Breast epithelium (tissue), 4 donors: Measurements from ENCODE around the gene CNTNAP2. TPM values are rescaled to one million over a fixed set of nuclear protein-coding genes. Genes with fewer than 3 reads are reported as not detected.

ENCODE experiments used
- DNase-seq, 2 donors: peaks; one replicate each; pipeline ENCODE4 v3.0.0-alpha.2; 2019; ENCODE audit warnings: low spot score in 2 of 2
- H3K27ac ChIP-seq, 2 donors: fragments of 200-600 bp; sonication (generic) in 1 of 2; one replicate each; pipeline ENCODE4 v1.5.1; 2016 to 2019; ENCODE audit warnings: mild to moderate bottlenecking in 1 of 2
- H3K27me3 ChIP-seq, 2 donors: fragments of 200-600 bp; sonication (generic) in 1 of 2; one replicate each; pipeline versions ENCODE4 v1.5.1 to v1.6.0; 2017 to 2019; ENCODE audit warnings: control low read depth in 1 of 2, mild to moderate bottlenecking in 1 of 2
- H3K36me3 ChIP-seq: fragments of 200-600 bp; one replicate; pipeline ENCODE4 v1.5.1; 2019
- H3K4me1 ChIP-seq, 2 donors: fragments of 200-600 bp; sonication (generic); one replicate each; pipeline ENCODE4 v1.5.1; 2016 to 2019; ENCODE audit warnings: control low read depth in 1 of 2
- H3K4me3 ChIP-seq, 3 donors: fragments of 200-600 bp; sonication (generic); 1 replicate in 2 of 3; 2 replicates in 1 of 3; pipeline ENCODE4 v1.5.1; 2016 to 2019; ENCODE audit warnings: mild to moderate bottlenecking in 3 of 3, moderate library complexity in 2 of 3
- H3K9me3 ChIP-seq, 2 donors: fragments of 200-600 bp; sonication (generic) in 1 of 2; one replicate each; pipeline ENCODE4 v1.5.1; 2016 to 2019; ENCODE audit warnings: control low read depth in 1 of 2
- POLR2A ChIP-seq: fragments of 450-650 bp; IDR thresholded peaks from one replicate; pipeline ENCODE4 v1.6.1; 2016; ENCODE audit warnings: antibody characterized with exemption, mild to moderate bottlenecking, moderate library complexity
- POLR2AphosphoS5 ChIP-seq, 3 donors: sonication (generic); formaldehyde crosslinking; IDR thresholded peaks; one replicate each; pipeline ENCODE4 v1.6.1; 2017; ENCODE audit warnings: antibody characterized with exemption in 3 of 3
- intact Hi-C: fragments of 100-400 bp; cut with DNase I; formaldehyde crosslinking; loops from one replicate; pipeline ENCODE4 v1.15.1; 2023; ENCODE audit warnings: low total_unique reads
- total RNA-seq, 3 donors: library from RNA; depleted of rRNA; stranded (reverse); fragments of >200 nt; gene quantifications; one replicate each; pipeline ENCODE4 v1.1.0, GENCODE V29; 2016
- TF ChIP-seq, protein P1 (sequence below), 3 donors: fragments of 450-650 bp; IDR thresholded peaks; one replicate each; pipeline ENCODE4 v1.5.1; 2016 to 2017; ENCODE audit warnings: antibody characterized with exemption in 3 of 3, mild to moderate bottlenecking in 3 of 3, moderate library complexity in 3 of 3

Gene CNTNAP2
- total RNA-seq, 3 donors from 2014 or later, result 0.29 to 0.66 TPM; not detected in 1

DNA sequence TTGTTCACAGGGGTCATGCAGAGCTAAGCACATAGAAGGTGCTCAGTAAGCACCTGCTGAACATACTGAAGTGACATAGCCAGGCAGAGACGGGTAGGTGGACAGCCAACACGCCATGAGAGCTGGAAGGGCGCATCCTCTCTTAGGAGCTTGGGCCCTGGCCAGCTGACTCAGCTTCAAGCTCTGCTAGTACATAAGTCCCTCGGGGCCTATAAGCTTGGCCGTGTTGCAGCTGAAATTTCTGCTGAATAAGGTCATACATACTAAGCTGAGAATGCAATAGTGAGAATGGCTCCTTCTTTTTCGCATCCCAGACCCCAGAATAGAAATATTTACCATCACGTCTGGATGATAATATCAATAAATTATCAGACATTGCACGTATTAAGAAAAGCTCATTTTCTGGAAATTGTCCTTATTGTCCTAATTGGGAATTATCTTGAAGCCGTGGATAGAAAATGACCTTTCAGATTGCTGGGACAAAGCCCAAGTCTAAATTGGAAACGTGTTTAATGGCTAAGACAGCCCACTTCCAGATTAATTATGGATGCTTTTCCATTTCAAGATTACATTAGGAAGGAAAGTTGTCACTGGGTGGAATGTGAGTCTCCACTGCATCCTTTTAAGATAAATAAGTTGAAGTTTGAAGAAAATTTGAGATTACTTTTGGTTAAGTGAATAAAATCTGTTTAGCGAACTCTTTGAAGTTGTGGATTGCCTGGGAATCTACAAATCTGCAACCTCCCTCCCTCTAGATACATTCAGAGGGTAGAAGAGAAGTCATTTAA lies 2186.9 kb downstream of the CNTNAP2 start:
- Histone ChIP-seq H3K27ac (peak overlapping the region in 1 of 2 donors; percentile 28), H3K9me3 (no peaks in the 10 kb centered on the region), H3K27me3 (no peaks in the 10 kb centered on the region), H3K36me3 (no peaks in the 10 kb centered on the region), H3K4me3 (peak overlapping the region in 1 of 3 donors; percentile 28), H3K4me1 (no peaks in the 10 kb centered on the region)
- TF ChIP-seq, protein P1, sequence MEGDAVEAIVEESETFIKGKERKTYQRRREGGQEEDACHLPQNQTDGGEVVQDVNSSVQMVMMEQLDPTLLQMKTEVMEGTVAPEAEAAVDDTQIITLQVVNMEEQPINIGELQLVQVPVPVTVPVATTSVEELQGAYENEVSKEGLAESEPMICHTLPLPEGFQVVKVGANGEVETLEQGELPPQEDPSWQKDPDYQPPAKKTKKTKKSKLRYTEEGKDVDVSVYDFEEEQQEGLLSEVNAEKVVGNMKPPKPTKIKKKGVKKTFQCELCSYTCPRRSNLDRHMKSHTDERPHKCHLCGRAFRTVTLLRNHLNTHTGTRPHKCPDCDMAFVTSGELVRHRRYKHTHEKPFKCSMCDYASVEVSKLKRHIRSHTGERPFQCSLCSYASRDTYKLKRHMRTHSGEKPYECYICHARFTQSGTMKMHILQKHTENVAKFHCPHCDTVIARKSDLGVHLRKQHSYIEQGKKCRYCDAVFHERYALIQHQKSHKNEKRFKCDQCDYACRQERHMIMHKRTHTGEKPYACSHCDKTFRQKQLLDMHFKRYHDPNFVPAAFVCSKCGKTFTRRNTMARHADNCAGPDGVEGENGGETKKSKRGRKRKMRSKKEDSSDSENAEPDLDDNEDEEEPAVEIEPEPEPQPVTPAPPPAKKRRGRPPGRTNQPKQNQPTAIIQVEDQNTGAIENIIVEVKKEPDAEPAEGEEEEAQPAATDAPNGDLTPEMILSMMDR (IDR thresholded peaks at IDR 0.05), result no peak
- TF ChIP-seq POLR2A (no peak), POLR2AphosphoS5 (IDR thresholded peaks at IDR 0.05) (no peak)
- DNase-seq, result peak; percentile 53 to 63
- intact Hi-C loops, result no loop called here

- no peaks in the 10 kb centered on the region for H3K27me3 ChIP-seq
- H3K36me3 ChIP-seq, result no peaks in the 10 kb centered on the region
- no peaks in the 10 kb centered on the region for H3K4me1 ChIP-seq
- intact Hi-C loops, result no loop called here
- no peak overlapping the region for H3K27ac ChIP-seq
- no peak overlapping the region for H3K4me3 ChIP-seq
- TF ChIP-seq POLR2A, result no peak
- TF ChIP-seq POLR2AphosphoS5 (IDR thresholded peaks at IDR 0.05), result no peak
- TF ChIP-seq, protein P1 (IDR thresholded peaks at IDR 0.05), result no peak
- no peaks in the 10 kb centered on the region for H3K9me3 ChIP-seq
- DNase-seq, result no peak
Observed at GRCh38 chr7:148304083-148304335, 2187.4 kb downstream of the CNTNAP2 start.

DNA sequence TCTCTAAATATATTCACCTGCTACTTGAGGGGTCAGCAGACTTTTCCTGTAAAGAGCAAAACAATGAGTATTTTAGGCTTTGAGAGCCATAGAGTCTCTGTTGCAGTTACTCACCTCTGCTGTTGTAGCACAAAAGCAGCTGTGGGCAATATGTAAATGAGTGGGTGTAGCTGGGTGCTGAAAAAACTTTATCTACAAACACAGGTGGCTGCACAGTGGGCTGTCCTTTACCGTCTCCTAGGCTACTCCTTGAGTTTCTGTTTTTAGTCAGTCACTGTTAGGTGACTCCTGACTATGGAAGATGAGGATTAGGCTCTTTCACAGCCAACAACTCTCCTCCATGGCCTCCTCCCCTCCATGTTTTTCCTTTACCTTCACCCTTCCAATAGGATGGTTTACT lies 2187.9 kb downstream of the CNTNAP2 start:
- intact Hi-C loops, result no loop called here
- Histone ChIP-seq H3K36me3 (no peaks in the 10 kb centered on the region), H3K27ac (no peak overlapping the region), H3K4me3 (no peak overlapping the region), H3K9me3 (no peaks in the 10 kb centered on the region), H3K4me1 (no peaks in the 10 kb centered on the region), H3K27me3 (no peaks in the 10 kb centered on the region)
- TF ChIP-seq, protein P1 (IDR thresholded peaks at IDR 0.05), result no peak
- TF ChIP-seq POLR2A (no peak), POLR2AphosphoS5 (IDR thresholded peaks at IDR 0.05) (no peak)
- DNase-seq, result no peak

DNA sequence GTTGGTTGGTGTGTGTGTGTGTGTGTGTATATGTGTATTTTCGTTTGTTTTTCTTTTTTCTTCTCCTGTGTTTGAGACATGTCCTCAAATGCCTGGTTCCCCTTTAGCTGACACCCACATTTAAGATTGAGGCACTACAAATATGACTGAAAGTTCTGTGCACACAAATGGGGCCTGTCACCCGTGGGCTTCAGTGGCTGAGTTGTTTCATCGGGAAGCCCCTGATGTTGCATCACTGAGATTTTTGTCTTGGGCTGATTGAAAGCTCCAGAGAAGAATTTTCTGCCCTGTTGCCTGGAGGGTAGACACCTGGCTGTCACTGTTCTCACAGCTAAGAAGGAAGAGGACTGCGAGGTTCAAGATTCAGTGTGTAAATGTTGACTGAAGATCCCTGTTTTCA lies 2190.2 kb downstream of the CNTNAP2 start:
- H3K27me3 ChIP-seq, result no peaks in the 10 kb centered on the region
- no peak overlapping the region for H3K27ac ChIP-seq
- no peaks in the 10 kb centered on the region for H3K36me3 ChIP-seq
- H3K9me3 ChIP-seq, result no peaks in the 10 kb centered on the region
- intact Hi-C loops, result no loop called here
- H3K4me3 ChIP-seq, result no peak overlapping the region
- H3K4me1 ChIP-seq, result no peaks in the 10 kb centered on the region
- TF ChIP-seq, protein P1 (IDR thresholded peaks at IDR 0.05), result no peak
- TF ChIP-seq POLR2AphosphoS5 (IDR thresholded peaks at IDR 0.05), result no peak
- no peak for TF ChIP-seq POLR2A
- no peak for DNase-seq

- DNase-seq, result no peak
- Histone ChIP-seq H3K9me3 (no peaks in the 10 kb centered on the region), H3K4me1 (no peaks in the 10 kb centered on the region), H3K4me3 (no peak overlapping the region), H3K36me3 (no peaks in the 10 kb centered on the region), H3K27me3 (no peaks in the 10 kb centered on the region), H3K27ac (no peak overlapping the region)
- TF ChIP-seq, protein P1 (IDR thresholded peaks at IDR 0.05), result no peak
- TF ChIP-seq POLR2AphosphoS5 (IDR thresholded peaks at IDR 0.05) (no peak), POLR2A (no peak)
- intact Hi-C loops, result no loop called here
Observed at GRCh38 chr7:148318102-148318811, 2201.7 kb downstream of the CNTNAP2 start.
